ENCODE data around the gene ADARB2. TPM values are rescaled to one million over a fixed set of nuclear protein-coding genes. Genes with fewer than 3 reads are reported as not detected.
A peak's percentile ranks its signal among the peaks of the same experiment; 100 is the strongest.
"Not testable (repeated sequence)": the region's sequence is repeated elsewhere in the genome, so short reads cannot be mapped to it uniquely, and the experiment has no call there.

The ADARB2 gene
- total RNA-seq (2.5 TPM), polyA plus RNA-seq (0.66 TPM)
- long read RNA-seq, donor 1 = 0 reads
- long read RNA-seq, donor 2 = 0 reads
- long read RNA-seq, donor 3, partial matches to known transcripts = 0 of 2 reads
- long read RNA-seq, donor 3, other reads (novel, unspliced or antisense) = 0 of 2 reads
- long read RNA-seq, donor 4 = 0 reads
- long read RNA-seq, donor 5, transcript ADARB2-204 (3 exons, 1,741 nt) = major isoform, 6 of 6 reads
- long read RNA-seq, donor 5, partial matches to known transcripts = 0 of 6 reads
- long read RNA-seq, donor 5, other reads (novel, unspliced or antisense) = 0 of 6 reads
- long read RNA-seq, donor 6 = 0 reads
- long read RNA-seq, donor 7 = 0 reads
- long read RNA-seq, donor 8, partial matches to known transcripts = 0 of 1 reads
- long read RNA-seq, donor 8, other reads (novel, unspliced or antisense) = 0 of 1 reads
- long read RNA-seq, donor 9 = 0 reads
- long read RNA-seq, donor 10 = 0 reads

DNA sequence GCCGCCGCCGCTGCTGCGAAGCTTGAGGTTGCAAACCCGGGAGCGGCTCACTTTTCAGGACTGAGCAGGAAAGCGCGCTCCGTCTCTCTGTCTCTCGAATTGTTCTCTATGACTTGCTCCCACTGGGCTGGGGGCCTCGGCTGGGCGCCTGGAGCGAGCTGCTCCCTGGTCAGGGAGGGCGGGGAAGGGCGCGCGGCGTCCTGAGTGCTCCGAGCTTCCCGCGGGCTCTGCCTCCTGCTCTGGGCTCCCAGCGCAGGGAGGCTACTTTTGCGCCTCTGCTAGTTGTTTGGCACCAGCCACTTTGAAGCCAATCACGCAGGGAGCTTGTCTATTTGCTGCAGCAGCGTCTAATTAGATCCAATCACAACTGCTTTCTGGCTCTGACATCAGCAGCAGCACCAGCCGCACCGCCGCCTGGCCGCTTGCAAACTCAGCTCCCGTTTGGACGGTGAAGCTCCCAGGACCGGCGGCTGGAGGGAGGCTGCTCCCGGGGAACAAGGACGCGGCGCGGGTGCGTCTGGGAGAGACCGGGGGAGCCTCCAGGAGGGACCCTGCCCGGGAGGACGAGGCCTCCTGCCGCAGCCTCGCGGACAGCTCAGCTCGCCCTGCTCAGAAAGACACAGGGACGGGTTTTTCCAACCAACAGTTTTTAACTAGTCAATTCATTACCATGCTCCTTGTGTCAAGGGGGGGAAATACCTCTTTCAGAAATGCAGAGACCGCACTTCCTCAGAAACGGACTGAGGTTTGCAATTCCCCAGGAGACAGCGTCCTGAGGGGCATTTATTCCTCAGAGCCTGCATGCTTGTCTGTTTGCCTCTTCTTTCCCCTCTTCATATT, at the start of gene ADARB2:
Gene ADARB2 (minus strand): TSS at position 304 of the 840 bp plus-strand sequence.
- H3K9me3 ChIP-seq (ENCODE audit: control insufficient read depth in 2 of 2, insufficient read depth in 1 of 2, low read length in 1 of 2) = no peaks in the 10 kb centered on the region
- H3K36me3 ChIP-seq (ENCODE audit: control insufficient read depth in 2 of 2, insufficient read depth in 2 of 2, low read length in 1 of 2) = no peaks in the 10 kb centered on the region
- peak within 1 kb of the TSS; percentile 22 to 30 for H3K4me3 ChIP-seq (ENCODE audit: low read length in 2 of 2)
- no peak within 1 kb of the TSS for H3K27ac ChIP-seq (ENCODE audit: low read depth in 1 of 2, low read length in 1 of 2)
- H3K4me1 ChIP-seq (ENCODE audit: control insufficient read depth in 2 of 2, insufficient read depth in 2 of 2, low read length in 2 of 2) = no peaks in the 10 kb centered on the region
- H3K27me3 ChIP-seq (ENCODE audit: control insufficient read depth in 2 of 2, insufficient read depth in 1 of 2, low read length in 1 of 2) = peaks cover 41 to 64% of the 10 kb centered on the region in 2 donors
- peak in 2 of 9 donors; percentile 4 to 33 for DNase-seq (ENCODE audit: low read depth in 6 of 9, low spot score in 9 of 9)
- WGBS = 2% methylated on average over 50 of the region's 50 CpGs

DNA sequence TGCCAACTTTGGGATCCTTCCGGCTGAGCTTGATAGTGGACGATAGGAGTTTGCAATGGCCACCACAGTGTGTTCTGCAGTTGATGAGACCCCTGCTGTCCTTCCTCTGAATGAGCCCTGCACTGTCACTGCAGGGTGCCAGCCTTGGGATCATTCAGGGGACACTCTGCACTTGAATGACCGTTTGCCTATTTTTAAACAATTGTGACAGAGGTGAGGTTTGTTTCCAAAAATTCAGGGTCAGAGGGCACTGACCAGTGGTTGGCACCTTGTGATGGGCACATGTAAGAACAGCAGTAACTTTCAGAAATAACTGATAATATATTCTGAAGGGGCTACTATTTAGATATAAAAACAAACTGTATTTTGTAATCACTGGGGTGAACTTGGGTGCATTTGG, 48.5 kb upstream of the ADARB2 start:
- no peak for DNase-seq (ENCODE audit: low read depth in 6 of 9, low spot score in 9 of 9)
- Histone ChIP-seq H3K27ac (ENCODE audit: low read depth in 1 of 2, low read length in 1 of 2) (no peak overlapping the region), H3K27me3 (ENCODE audit: control insufficient read depth in 2 of 2, insufficient read depth in 1 of 2, low read length in 1 of 2) (no peaks in the 10 kb centered on the region), H3K4me3 (ENCODE audit: low read length in 2 of 2) (no peak overlapping the region), H3K36me3 (ENCODE audit: control insufficient read depth in 2 of 2, insufficient read depth in 2 of 2, low read length in 1 of 2) (no peaks in the 10 kb centered on the region), H3K4me1 (ENCODE audit: control insufficient read depth in 2 of 2, insufficient read depth in 2 of 2, low read length in 2 of 2) (no peaks in the 10 kb centered on the region), H3K9me3 (ENCODE audit: control insufficient read depth in 2 of 2, insufficient read depth in 1 of 2, low read length in 1 of 2) (no peaks in the 10 kb centered on the region)
- 79% methylated on average over 3 of the region's 3 CpGs for WGBS

DNA sequence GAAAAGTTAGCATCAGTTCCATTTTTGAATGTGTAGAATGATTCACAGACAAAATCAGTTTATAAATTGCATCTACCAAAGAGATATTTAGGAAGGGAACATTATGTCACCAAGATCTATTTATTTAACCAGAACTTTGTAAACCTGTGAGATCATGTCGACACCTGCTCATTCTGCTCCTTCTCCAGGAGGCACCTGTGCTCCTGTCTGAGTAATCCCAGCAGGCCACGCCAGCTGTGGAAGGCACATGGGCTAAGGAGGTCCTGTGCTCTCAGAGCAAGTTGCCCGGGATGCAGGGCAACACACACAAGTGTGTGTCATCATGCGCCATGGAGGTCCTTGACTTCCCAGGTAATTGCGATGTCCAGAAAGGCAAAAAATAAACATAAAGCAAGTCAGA, 45.5 kb upstream of the ADARB2 start:
- no peak overlapping the region for H3K4me3 ChIP-seq (ENCODE audit: low read length in 2 of 2)
- H3K4me1 ChIP-seq (ENCODE audit: control insufficient read depth in 2 of 2, insufficient read depth in 2 of 2, low read length in 2 of 2) = peaks cover 0 to 2% of the 10 kb centered on the region in 2 donors
- no peak for DNase-seq (ENCODE audit: low read depth in 6 of 9, low spot score in 9 of 9)
- no peaks in the 10 kb centered on the region for H3K36me3 ChIP-seq (ENCODE audit: control insufficient read depth in 2 of 2, insufficient read depth in 2 of 2, low read length in 1 of 2)
- H3K27me3 ChIP-seq (ENCODE audit: control insufficient read depth in 2 of 2, insufficient read depth in 1 of 2, low read length in 1 of 2) = no peaks in the 10 kb centered on the region
- no peaks in the 10 kb centered on the region for H3K9me3 ChIP-seq (ENCODE audit: control insufficient read depth in 2 of 2, insufficient read depth in 1 of 2, low read length in 1 of 2)
- 92% methylated on average over 5 of the region's 5 CpGs for WGBS
- no peak overlapping the region for H3K27ac ChIP-seq (ENCODE audit: low read depth in 1 of 2, low read length in 1 of 2)

DNA sequence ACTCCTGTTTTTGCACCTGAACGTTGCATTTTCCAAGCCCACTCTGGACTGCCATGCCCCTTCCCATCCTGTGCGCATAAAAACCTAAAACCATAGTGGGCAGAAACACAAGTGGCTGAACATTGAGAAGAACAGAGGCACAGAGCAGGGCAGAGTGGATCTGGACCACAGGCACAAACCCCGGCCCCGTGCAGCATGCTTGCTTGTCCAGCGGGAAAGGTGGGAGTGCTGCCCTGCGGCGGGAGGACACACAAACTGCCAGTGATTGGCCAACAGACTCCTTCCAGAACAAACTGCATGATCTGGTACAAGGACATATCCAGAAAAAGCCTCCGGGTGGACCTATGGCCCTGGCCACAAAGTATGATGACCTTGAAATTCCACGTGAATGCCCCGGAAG, 42.5 kb upstream of the ADARB2 start:
- Histone ChIP-seq H3K27me3 (ENCODE audit: control insufficient read depth in 2 of 2, insufficient read depth in 1 of 2, low read length in 1 of 2) (no peaks in the 10 kb centered on the region), H3K4me1 (ENCODE audit: control insufficient read depth in 2 of 2, insufficient read depth in 2 of 2, low read length in 2 of 2) (peaks cover 0 to 3% of the 10 kb centered on the region in 2 donors), H3K27ac (ENCODE audit: low read depth in 1 of 2, low read length in 1 of 2) (no peak overlapping the region), H3K36me3 (ENCODE audit: control insufficient read depth in 2 of 2, insufficient read depth in 2 of 2, low read length in 1 of 2) (no peaks in the 10 kb centered on the region), H3K4me3 (ENCODE audit: low read length in 2 of 2) (no peak overlapping the region), H3K9me3 (ENCODE audit: control insufficient read depth in 2 of 2, insufficient read depth in 1 of 2, low read length in 1 of 2) (no peaks in the 10 kb centered on the region)
- WGBS = 94% methylated on average over 10 of the region's 10 CpGs
- DNase-seq (ENCODE audit: low read depth in 6 of 9, low spot score in 9 of 9) = no peak

DNA sequence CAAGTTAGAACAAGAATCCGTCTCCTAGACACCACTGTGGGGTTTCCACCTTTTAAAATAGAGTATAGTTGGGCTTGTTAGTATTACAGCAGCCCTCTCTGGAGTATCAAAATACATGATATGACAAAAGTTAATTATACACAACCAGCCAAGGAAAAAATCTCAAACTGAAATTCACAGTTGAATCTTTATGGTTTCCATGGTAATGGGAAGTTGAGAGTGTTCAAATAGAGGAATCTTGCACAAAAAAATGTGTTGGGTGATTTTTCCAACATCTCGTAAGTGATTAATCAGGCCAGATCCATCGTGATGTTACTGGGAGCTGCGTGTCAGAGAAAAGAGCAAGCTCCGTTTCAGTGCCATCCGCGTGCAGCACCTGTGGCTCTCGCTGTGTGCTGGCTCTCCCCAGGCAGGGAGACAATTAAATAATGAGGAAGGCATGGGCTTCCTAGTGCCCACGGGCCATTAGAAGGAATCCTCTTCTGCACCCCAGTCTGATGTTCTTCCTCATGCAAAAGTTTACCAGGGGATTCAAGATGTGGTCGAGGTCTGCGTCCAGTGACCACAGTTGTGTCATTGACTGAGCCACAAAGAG, 41.1 kb upstream of the ADARB2 start:
- Histone ChIP-seq H3K27me3 (ENCODE audit: control insufficient read depth in 2 of 2, insufficient read depth in 1 of 2, low read length in 1 of 2) (no peaks in the 10 kb centered on the region), H3K4me1 (ENCODE audit: control insufficient read depth in 2 of 2, insufficient read depth in 2 of 2, low read length in 2 of 2) (peaks cover 0 to 3% of the 10 kb centered on the region in 2 donors), H3K9me3 (ENCODE audit: control insufficient read depth in 2 of 2, insufficient read depth in 1 of 2, low read length in 1 of 2) (no peaks in the 10 kb centered on the region), H3K36me3 (ENCODE audit: control insufficient read depth in 2 of 2, insufficient read depth in 2 of 2, low read length in 1 of 2) (no peaks in the 10 kb centered on the region), H3K4me3 (ENCODE audit: low read length in 2 of 2) (no peak overlapping the region), H3K27ac (ENCODE audit: low read depth in 1 of 2, low read length in 1 of 2) (peak overlapping the region in 1 of 2 donors; percentile 43)
- WGBS = 90% methylated on average over 11 of the region's 11 CpGs
- DNase-seq (ENCODE audit: low read depth in 6 of 9, low spot score in 9 of 9) = no peak

DNA sequence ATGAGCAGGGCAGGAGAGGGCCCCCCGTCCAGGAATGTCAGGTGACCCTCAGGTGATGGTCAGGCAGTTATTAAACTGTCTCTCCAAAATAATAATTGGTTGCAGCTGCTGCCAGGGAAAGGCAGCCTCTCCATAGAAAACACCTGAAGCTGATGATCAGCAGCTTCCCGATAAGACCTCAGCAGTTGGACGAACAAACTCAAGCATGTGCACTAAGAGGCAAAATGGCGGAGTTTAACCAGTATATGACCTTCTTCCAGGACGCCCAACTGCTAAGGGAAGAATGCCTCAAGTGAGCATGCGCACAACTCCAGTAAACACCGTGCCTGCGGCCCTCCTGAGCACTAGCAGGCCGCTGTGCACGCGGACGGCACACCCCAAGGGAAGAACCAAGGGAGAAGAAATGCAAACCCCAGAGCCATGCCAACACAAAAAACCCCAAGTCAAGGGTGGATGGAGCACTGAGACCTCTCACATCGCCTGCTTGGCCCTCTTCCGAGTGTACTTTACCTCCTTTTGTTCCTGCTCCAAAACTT, 38.9 kb upstream of the ADARB2 start:
- no peaks in the 10 kb centered on the region for H3K9me3 ChIP-seq (ENCODE audit: control insufficient read depth in 2 of 2, insufficient read depth in 1 of 2, low read length in 1 of 2)
- DNase-seq (ENCODE audit: low read depth in 6 of 9, low spot score in 9 of 9) = no peak
- WGBS = 95% methylated on average over 14 of the region's 14 CpGs

DNA sequence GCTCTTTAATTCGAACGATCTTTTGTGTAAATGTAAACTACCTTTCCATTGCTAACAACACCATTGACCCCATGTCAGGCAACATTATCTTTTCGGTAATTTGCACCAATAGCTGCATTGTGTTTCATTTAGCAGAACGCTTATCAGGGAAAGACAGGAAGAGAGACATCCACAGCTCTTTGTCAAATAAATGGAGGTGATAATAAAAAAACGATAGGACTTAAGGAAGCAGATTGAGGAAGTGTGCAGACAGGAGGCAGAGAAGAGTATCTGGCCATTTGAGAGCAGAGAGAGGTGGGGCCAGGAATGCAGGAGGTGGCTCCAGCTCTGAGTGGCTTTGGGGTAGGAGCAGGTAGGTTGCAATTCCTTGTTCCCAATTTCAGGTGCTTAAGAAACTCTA, 37.5 kb upstream of the ADARB2 start:
- Histone ChIP-seq H3K27me3 (ENCODE audit: control insufficient read depth in 2 of 2, insufficient read depth in 1 of 2, low read length in 1 of 2) (no peaks in the 10 kb centered on the region), H3K4me3 (ENCODE audit: low read length in 2 of 2) (no peak overlapping the region), H3K27ac (ENCODE audit: low read depth in 1 of 2, low read length in 1 of 2) (no peak overlapping the region), H3K36me3 (ENCODE audit: control insufficient read depth in 2 of 2, insufficient read depth in 2 of 2, low read length in 1 of 2) (no peaks in the 10 kb centered on the region), H3K4me1 (ENCODE audit: control insufficient read depth in 2 of 2, insufficient read depth in 2 of 2, low read length in 2 of 2) (peaks cover 0 to 3% of the 10 kb centered on the region in 2 donors), H3K9me3 (ENCODE audit: control insufficient read depth in 2 of 2, insufficient read depth in 1 of 2, low read length in 1 of 2) (no peaks in the 10 kb centered on the region)
- whole genome bisulfite sequencing = 36% methylated on average over 5 of the region's 5 CpGs
- DNase-seq (ENCODE audit: low read depth in 6 of 9, low spot score in 9 of 9) = no peak

More for the DNA sequence above, 38.9 kb upstream of the ADARB2 start:
- Histone ChIP-seq H3K4me3 (ENCODE audit: low read length in 2 of 2) (no peak overlapping the region), H3K27me3 (ENCODE audit: control insufficient read depth in 2 of 2, insufficient read depth in 1 of 2, low read length in 1 of 2) (no peaks in the 10 kb centered on the region), H3K4me1 (ENCODE audit: control insufficient read depth in 2 of 2, insufficient read depth in 2 of 2, low read length in 2 of 2) (peaks cover 0 to 3% of the 10 kb centered on the region in 2 donors), H3K27ac (ENCODE audit: low read depth in 1 of 2, low read length in 1 of 2) (no peak overlapping the region), H3K36me3 (ENCODE audit: control insufficient read depth in 2 of 2, insufficient read depth in 2 of 2, low read length in 1 of 2) (no peaks in the 10 kb centered on the region)

DNA sequence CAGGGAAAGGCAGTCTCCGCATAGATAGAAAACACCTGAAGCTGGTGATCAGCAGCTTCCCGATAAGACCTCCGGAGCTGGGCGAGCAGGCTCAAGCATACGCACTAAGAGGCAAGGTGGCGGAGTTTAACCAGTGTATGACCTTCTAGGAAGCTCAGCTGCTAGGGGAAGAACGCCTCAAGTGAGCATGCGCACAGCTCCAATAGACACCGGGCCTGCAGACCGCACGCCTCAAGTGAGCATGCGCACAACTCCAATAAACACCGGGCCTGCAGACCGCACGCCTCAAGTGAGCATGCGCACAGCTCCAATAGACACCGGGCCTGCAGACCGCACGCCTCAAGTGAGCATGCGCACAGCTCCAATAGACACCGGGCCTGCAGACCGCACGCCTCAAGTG, 35.9 kb upstream of the ADARB2 start:
- not testable (repeated sequence) for H3K4me1 ChIP-seq (ENCODE audit: control insufficient read depth in 2 of 2, insufficient read depth in 2 of 2, low read length in 2 of 2); H3K4me3 ChIP-seq (ENCODE audit: low read length in 2 of 2); DNase-seq (ENCODE audit: low read depth in 6 of 9, low spot score in 9 of 9); H3K9me3 ChIP-seq (ENCODE audit: control insufficient read depth in 2 of 2, insufficient read depth in 1 of 2, low read length in 1 of 2); H3K27me3 ChIP-seq (ENCODE audit: control insufficient read depth in 2 of 2, insufficient read depth in 1 of 2, low read length in 1 of 2); H3K27ac ChIP-seq (ENCODE audit: low read depth in 1 of 2, low read length in 1 of 2); H3K36me3 ChIP-seq (ENCODE audit: control insufficient read depth in 2 of 2, insufficient read depth in 2 of 2, low read length in 1 of 2)
- 88% methylated on average over 23 of the region's 23 CpGs for WGBS

Data from thymus (tissue), 14 donors.